Measurements from ENCODE around the gene DAGLB.
"Not testable (repeated sequence)": the region's sequence is repeated elsewhere in the genome, so short reads cannot be mapped to it uniquely, and the experiment has no call there.

DAGLB gene

GRCh38 chr7:6425948-6426347 is 21.8 kb downstream of the DAGLB start:
- DNase-seq = no peak

GRCh38 chr7:6423942-6424701 is 23.6 kb downstream of the DAGLB start:
- no peak for DNase-seq

- no peak for DNase-seq
Observed at GRCh38 chr7:6422926-6423632, 24.7 kb downstream of the DAGLB start.

GRCh38 chr7:6422095-6422494 is 25.7 kb downstream of the DAGLB start:
- DNase-seq = no peak

- no peak for DNase-seq
Observed at GRCh38 chr7:6420680-6421079, 27.1 kb downstream of the DAGLB start.

- DNase-seq = no peak
Observed at GRCh38 chr7:6419310-6419773, 28.4 kb downstream of the DAGLB start.

- DNase-seq = no peak
Observed at GRCh38 chr7:6417408-6417807, 30.3 kb downstream of the DAGLB start.

GRCh38 chr7:6416516-6417145 is 31.1 kb downstream of the DAGLB start:
- no peak for DNase-seq

GRCh38 chr7:6413637-6414036 is 34.1 kb downstream of the DAGLB start:
- no peak for DNase-seq

GRCh38 chr7:6409944-6410693 is 37.6 kb downstream of the DAGLB start:
- no peak for DNase-seq

- no peak for DNase-seq
Observed at GRCh38 chr7:6409091-6409490, 38.7 kb downstream of the DAGLB start.

- no peak for DNase-seq
Observed at GRCh38 chr7:6407434-6407833, 40.3 kb downstream of the DAGLB start.

- DNase-seq = no peak
Observed at GRCh38 chr7:6406121-6406520, 41.6 kb downstream of the DAGLB start.

- DNase-seq = no peak
Observed at GRCh38 chr7:6403907-6404306, 43.8 kb downstream of the DAGLB start.

GRCh38 chr7:6402741-6403140 is 45.0 kb downstream of the DAGLB start:
- DNase-seq = no peak

GRCh38 chr7:6402041-6402440 is 45.7 kb downstream of the DAGLB start:
- no peak for DNase-seq

GRCh38 chr7:6401536-6401935 is 46.2 kb downstream of the DAGLB start:
- DNase-seq = no peak

- not testable (repeated sequence) for DNase-seq
Observed at GRCh38 chr7:6400243-6401105, 47.3 kb downstream of the DAGLB start.

GRCh38 chr7:6399351-6399750 is 48.4 kb downstream of the DAGLB start:
- no peak for DNase-seq

- no peak for DNase-seq
Observed at GRCh38 chr7:6398943-6399342, 48.8 kb downstream of the DAGLB start.

GRCh38 chr7:6397759-6398495 is 49.8 kb downstream of the DAGLB start:
- DNase-seq = not testable (repeated sequence)
